ENCODE results near the gene ABHD12B.

GRCh38 chr14:50887476-50887875 is 15.6 kb downstream of the ABHD12B start:
- TF ChIP-seq NCOA2 (CRISPR knock-in tag; IDR thresholded peaks at IDR 0.05) (no peak), RNF219 (CRISPR knock-in tag; IDR thresholded peaks at IDR 0.05) (no peak), CTCF (CRISPR knock-in tag; IDR thresholded peaks at IDR 0.05) (no peak), ZNF230 (CRISPR knock-in tag; IDR thresholded peaks at IDR 0.05) (no peak), KDM1A (CRISPR knock-in tag; IDR thresholded peaks at IDR 0.05) (no peak), ZNF281 (CRISPR knock-in tag; IDR thresholded peaks at IDR 0.05; ENCODE audit: borderline replicate concordance) (no peak), TRIM24 (CRISPR knock-in tag; IDR thresholded peaks at IDR 0.05) (no peak), CHD4 (IDR thresholded peaks at IDR 0.05; ENCODE audit: borderline replicate concordance, low read length) (no peak)
